Measurements from ENCODE around the gene TIGD6.
"Not testable (repeated sequence)": the region's sequence is repeated elsewhere in the genome, so short reads cannot be mapped to it uniquely, and the experiment has no call there.

Gene TIGD6

GRCh38 chr5:149966946-149967345 is 33.5 kb downstream of the TIGD6 start:
- no peak for DNase-seq

- no peak for DNase-seq
Observed at GRCh38 chr5:149963729-149964128, 36.7 kb downstream of the TIGD6 start.

- DNase-seq: no peak
Observed at GRCh38 chr5:149962601-149963300, 37.7 kb downstream of the TIGD6 start.

GRCh38 chr5:149961957-149962409 is 38.5 kb downstream of the TIGD6 start:
- peak; percentile 70 for DNase-seq

- no peak for DNase-seq
Observed at GRCh38 chr5:149961186-149961685, 39.2 kb downstream of the TIGD6 start.

- DNase-seq: peak; percentile 98
Observed at GRCh38 chr5:149960272-149961185, 39.9 kb downstream of the TIGD6 start, which contains the start of gene SLC26A2. Gene SLC26A2, plus strand, starts transcription at chr5:149960758. Its CDS starts 16,895 bp downstream, at chr5:149977653.

- peak; percentile 94 for DNase-seq
Observed at GRCh38 chr5:149959406-149960236, 40.8 kb downstream of the TIGD6 start.

GRCh38 chr5:149957855-149958254 is 42.6 kb downstream of the TIGD6 start:
- no peak for DNase-seq

- no peak for DNase-seq
Observed at GRCh38 chr5:149956685-149957084, 43.8 kb downstream of the TIGD6 start.

GRCh38 chr5:149954798-149955197 is 45.7 kb downstream of the TIGD6 start:
- no peak for DNase-seq

- peak; percentile 41 for DNase-seq
Observed at GRCh38 chr5:149953436-149954121, 46.9 kb downstream of the TIGD6 start.

- no peak for DNase-seq
Observed at GRCh38 chr5:149951138-149951749, 49.2 kb downstream of the TIGD6 start.

GRCh38 chr5:149948993-149949392 is 51.5 kb downstream of the TIGD6 start:
- no peak for DNase-seq

GRCh38 chr5:149946118-149946517 is 54.3 kb downstream of the TIGD6 start:
- no peak for DNase-seq

GRCh38 chr5:149944666-149945065 is 55.8 kb downstream of the TIGD6 start, which contains the start of gene PDE6A:
Gene PDE6A, minus strand, starts transcription at chr5:149944793. Its CDS starts 120 bp downstream, at chr5:149944673.
- DNase-seq: no peak

GRCh38 chr5:149943177-149943949 is 57.1 kb downstream of the TIGD6 start:
- not testable (repeated sequence) for DNase-seq

Data from OCI-M1 (cell line).